ENCODE results near the gene ZNF431. TPM values are rescaled to one million over a fixed set of nuclear protein-coding genes. Genes with fewer than 3 reads are reported as not detected.

Gene ZNF431
- polyA plus RNA-seq, 2 donors, result 16.8 to 68.4 TPM

Other genes starting within 250 kb of the ZNF431 start
- gene ZNF85, start 218.8 kb upstream of the ZNF431 start, polyA plus RNA-seq, result 1 to 10 TPM; 3.0 to 3.2 TPM
- 1 to 10 TPM; 4.2 to 5.9 TPM for gene ZNF430, start 121.4 kb upstream of the ZNF431 start, polyA plus RNA-seq
- 1 to 10 TPM; 3.4 to 5.1 TPM for gene ZNF714, start 59.8 kb upstream of the ZNF431 start, polyA plus RNA-seq
- gene ZNF708, start 187.4 kb downstream of the ZNF431 start, polyA plus RNA-seq, result 1 to 10 TPM; 1.6 to 3.3 TPM
- gene ZNF738, start 217.0 kb downstream of the ZNF431 start, polyA plus RNA-seq, result 1 to 10 TPM; 2.9 to 3.6 TPM